ENCODE results near the gene OSBPL6.

DNA sequence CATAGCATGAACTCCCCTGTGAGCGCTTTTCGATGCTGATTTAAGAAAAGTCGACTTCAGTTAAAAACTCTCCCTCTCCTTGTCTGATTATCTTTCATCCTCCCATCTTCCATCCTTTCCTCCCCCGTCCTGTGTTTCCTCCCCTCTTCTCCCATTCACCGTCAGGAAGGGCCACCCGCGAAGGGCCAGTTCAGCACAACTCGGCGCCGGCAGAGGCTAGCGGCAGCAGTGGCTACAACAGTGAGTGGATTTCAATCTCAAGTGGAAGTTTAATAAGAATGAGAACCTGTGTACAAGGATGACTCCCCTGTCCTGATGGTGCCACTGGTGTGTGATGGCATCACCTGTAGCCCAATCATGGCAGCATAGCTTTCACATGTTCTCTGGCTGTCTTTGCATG lies 149.8 kb downstream of the OSBPL6 start:
- no peak for TF ChIP-seq NFRKB (IDR thresholded peaks at IDR 0.05)
- TF ChIP-seq, protein P1, sequence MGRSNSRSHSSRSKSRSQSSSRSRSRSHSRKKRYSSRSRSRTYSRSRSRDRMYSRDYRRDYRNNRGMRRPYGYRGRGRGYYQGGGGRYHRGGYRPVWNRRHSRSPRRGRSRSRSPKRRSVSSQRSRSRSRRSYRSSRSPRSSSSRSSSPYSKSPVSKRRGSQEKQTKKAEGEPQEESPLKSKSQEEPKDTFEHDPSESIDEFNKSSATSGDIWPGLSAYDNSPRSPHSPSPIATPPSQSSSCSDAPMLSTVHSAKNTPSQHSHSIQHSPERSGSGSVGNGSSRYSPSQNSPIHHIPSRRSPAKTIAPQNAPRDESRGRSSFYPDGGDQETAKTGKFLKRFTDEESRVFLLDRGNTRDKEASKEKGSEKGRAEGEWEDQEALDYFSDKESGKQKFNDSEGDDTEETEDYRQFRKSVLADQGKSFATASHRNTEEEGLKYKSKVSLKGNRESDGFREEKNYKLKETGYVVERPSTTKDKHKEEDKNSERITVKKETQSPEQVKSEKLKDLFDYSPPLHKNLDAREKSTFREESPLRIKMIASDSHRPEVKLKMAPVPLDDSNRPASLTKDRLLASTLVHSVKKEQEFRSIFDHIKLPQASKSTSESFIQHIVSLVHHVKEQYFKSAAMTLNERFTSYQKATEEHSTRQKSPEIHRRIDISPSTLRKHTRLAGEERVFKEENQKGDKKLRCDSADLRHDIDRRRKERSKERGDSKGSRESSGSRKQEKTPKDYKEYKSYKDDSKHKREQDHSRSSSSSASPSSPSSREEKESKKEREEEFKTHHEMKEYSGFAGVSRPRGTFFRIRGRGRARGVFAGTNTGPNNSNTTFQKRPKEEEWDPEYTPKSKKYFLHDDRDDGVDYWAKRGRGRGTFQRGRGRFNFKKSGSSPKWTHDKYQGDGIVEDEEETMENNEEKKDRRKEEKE (IDR thresholded peaks at IDR 0.05) = no peak
- TF ChIP-seq SP4 (CRISPR knock-in tag; IDR thresholded peaks at IDR 0.05) = no peak
- no peak for TF ChIP-seq TAF1 (CRISPR knock-in tag; IDR thresholded peaks at IDR 0.05)
- no peak for TF ChIP-seq ZNF510 (CRISPR knock-in tag; IDR thresholded peaks at IDR 0.05; ENCODE audit: low read depth)
- TF ChIP-seq RXRB (CRISPR knock-in tag; IDR thresholded peaks at IDR 0.05; ENCODE audit: borderline replicate concordance) = no peak
- TF ChIP-seq ZNF274 (CRISPR knock-in tag; IDR thresholded peaks at IDR 0.05) = no peak
- TF ChIP-seq POLR2A (IDR thresholded peaks at IDR 0.05; ENCODE audit: insufficient read depth in 1 of 2, low read depth in 2 of 2, low read length in 2 of 2) = no peak
- TF ChIP-seq ZFP82 (CRISPR knock-in tag; IDR thresholded peaks at IDR 0.05; ENCODE audit: borderline replicate concordance) = no peak
- TF ChIP-seq, protein P2, sequence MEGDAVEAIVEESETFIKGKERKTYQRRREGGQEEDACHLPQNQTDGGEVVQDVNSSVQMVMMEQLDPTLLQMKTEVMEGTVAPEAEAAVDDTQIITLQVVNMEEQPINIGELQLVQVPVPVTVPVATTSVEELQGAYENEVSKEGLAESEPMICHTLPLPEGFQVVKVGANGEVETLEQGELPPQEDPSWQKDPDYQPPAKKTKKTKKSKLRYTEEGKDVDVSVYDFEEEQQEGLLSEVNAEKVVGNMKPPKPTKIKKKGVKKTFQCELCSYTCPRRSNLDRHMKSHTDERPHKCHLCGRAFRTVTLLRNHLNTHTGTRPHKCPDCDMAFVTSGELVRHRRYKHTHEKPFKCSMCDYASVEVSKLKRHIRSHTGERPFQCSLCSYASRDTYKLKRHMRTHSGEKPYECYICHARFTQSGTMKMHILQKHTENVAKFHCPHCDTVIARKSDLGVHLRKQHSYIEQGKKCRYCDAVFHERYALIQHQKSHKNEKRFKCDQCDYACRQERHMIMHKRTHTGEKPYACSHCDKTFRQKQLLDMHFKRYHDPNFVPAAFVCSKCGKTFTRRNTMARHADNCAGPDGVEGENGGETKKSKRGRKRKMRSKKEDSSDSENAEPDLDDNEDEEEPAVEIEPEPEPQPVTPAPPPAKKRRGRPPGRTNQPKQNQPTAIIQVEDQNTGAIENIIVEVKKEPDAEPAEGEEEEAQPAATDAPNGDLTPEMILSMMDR (CRISPR knock-in tag; IDR thresholded peaks at IDR 0.05) = no peak
- TF ChIP-seq, protein P3, sequence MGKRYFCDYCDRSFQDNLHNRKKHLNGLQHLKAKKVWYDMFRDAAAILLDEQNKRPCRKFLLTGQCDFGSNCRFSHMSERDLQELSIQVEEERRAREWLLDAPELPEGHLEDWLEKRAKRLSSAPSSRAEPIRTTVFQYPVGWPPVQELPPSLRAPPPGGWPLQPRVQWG (CRISPR knock-in tag; IDR thresholded peaks at IDR 0.05; ENCODE audit: borderline replicate concordance, low read depth) = no peak
